Measurements from ENCODE around the gene FHL2. TPM values are rescaled to one million over a fixed set of nuclear protein-coding genes. Genes with fewer than 3 reads are reported as not detected.
A peak's percentile ranks its signal among the peaks of the same experiment; 100 is the strongest.

FHL2 gene
- total and polyA plus RNA-seq, 12 donors = 437 to 2,354 (median 1,410) TPM

GRCh38 chr2:105381101-105381668 is 17.7 kb downstream of the FHL2 start:
- ATAC-seq = peak in 6 of 8 donors; percentile 0 to 4 (median 3)
- peak overlapping the region; percentile 29 to 93 (median 60) for H3K27ac ChIP-seq
- 41 to 63% methylated on average over 14 of the region's 14 CpGs for WGBS, 2 donors
- no peaks in the 10 kb centered on the region for H3K27me3 ChIP-seq
- H3K36me3 ChIP-seq = peaks cover 0 to 85% (median 27%) of the 10 kb centered on the region in 9 donors
- TF ChIP-seq CTCF (IDR thresholded peaks at IDR 0.05) = no peak
- no peak overlapping the region for H3K4me3 ChIP-seq
- DNase-seq = no peak
- peaks cover 14 to 100% (median 80%) of the 10 kb centered on the region in 9 donors for H3K4me1 ChIP-seq
- intact Hi-C loops (cut with DNase I) = no loop called here
- H3K9me3 ChIP-seq = no peaks in the 10 kb centered on the region

- Histone ChIP-seq H3K4me3 (no peak overlapping the region), H3K36me3 (peaks cover 0 to 79% (median 22%) of the 10 kb centered on the region in 9 donors), H3K27me3 (no peaks in the 10 kb centered on the region), H3K4me1 (peaks cover 18 to 100% (median 81%) of the 10 kb centered on the region in 9 donors), H3K27ac (peak overlapping the region; percentile 6 to 93 (median 60)), H3K9me3 (no peaks in the 10 kb centered on the region)
- ATAC-seq (peak in 4 of 8 donors; percentile 1 to 12 (median 3)), DNase-seq (no peak)
- WGBS, 2 donors = 27 to 48% methylated on average over 9 of the region's 9 CpGs
- no peak for TF ChIP-seq CTCF (IDR thresholded peaks at IDR 0.05)
- intact Hi-C loops (cut with DNase I) = no loop called here
These were observed 18.3 kb downstream of the FHL2 start for GRCh38 chr2:105380432-105381100.

- WGBS, 2 donors = 45 to 67% methylated on average over 7 of the region's 7 CpGs
- ATAC-seq = no peak
- no peaks in the 10 kb centered on the region for H3K9me3 ChIP-seq
- no peaks in the 10 kb centered on the region for H3K27me3 ChIP-seq
- no peak for TF ChIP-seq CTCF (IDR thresholded peaks at IDR 0.05)
- intact Hi-C loops (cut with DNase I) = loop anchor here in 1 of 10 donors (10.0 kb wide), 1 partner anchor 55 kb away; no protein-coding TSS in a partner anchor
- peaks cover 0 to 71% (median 14%) of the 10 kb centered on the region in 9 donors for H3K36me3 ChIP-seq
- peaks cover 21 to 100% (median 81%) of the 10 kb centered on the region in 9 donors for H3K4me1 ChIP-seq
- H3K27ac ChIP-seq = peak overlapping the region in 9 of 10 donors; percentile 38 to 93 (median 66)
- no peak for DNase-seq
- H3K4me3 ChIP-seq = no peak overlapping the region
These were observed 19.1 kb downstream of the FHL2 start for GRCh38 chr2:105379741-105380186.

DNA sequence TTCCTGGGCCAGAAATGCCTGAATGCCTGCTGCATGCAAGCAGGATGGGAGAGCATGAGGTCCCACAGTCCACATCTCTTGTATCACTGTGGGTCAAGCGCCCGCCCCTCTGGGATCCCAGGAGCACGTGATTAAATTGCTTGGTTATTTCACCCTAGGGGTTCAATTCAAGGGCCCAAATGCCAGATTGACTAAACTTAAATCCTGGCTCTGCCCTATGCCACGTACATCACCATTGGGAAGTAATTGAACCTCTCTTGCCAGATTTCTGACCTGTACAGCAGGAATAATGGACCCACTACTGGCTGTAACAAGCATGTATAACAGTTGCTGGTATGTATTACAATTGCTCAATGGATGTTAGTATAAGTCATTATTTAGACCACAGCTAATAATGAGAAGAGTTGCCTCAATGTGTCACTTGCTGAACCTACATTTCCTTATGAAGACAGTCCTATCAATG is 19.9 kb downstream of the FHL2 start:
- intact Hi-C loops (cut with DNase I) = loop anchor here in 1 of 10 donors (10.0 kb wide), 1 partner anchor 56 kb away; no protein-coding TSS in a partner anchor
- ATAC-seq (peak in 2 of 8 donors; percentile 1 to 10), DNase-seq (no peak)
- Histone ChIP-seq H3K27ac (peak overlapping the region in 7 of 10 donors; percentile 49 to 93 (median 80)), H3K9me3 (no peaks in the 10 kb centered on the region), H3K4me3 (no peak overlapping the region), H3K36me3 (peaks cover 0 to 63% (median 6%) of the 10 kb centered on the region in 9 donors), H3K4me1 (peaks cover 29 to 100% (median 81%) of the 10 kb centered on the region in 9 donors), H3K27me3 (no peaks in the 10 kb centered on the region)
- WGBS, 2 donors = 43 to 69% methylated on average over 4 of the region's 4 CpGs
- no peak for TF ChIP-seq CTCF (IDR thresholded peaks at IDR 0.05)

Data from heart right ventricle (tissue), 16 donors.